GM08714 (cell line): ENCODE measurements around the gene ALOX5.
"Not testable (repeated sequence)": the region's sequence is repeated elsewhere in the genome, so short reads cannot be mapped to it uniquely, and the experiment has no call there.

Experiments used
- H3K4me3 ChIP-seq: fragments of 200-500 bp; sonication (Bioruptor generic); 2 replicates; pipeline ENCODE4 v1.5.1; 2014; ENCODE audit warnings: mild to moderate bottlenecking, low read length, inconsistent platforms
- ZNF274 ChIP-seq: IDR thresholded peaks from 2 replicates; pipeline ENCODE4 v1.6.1; 2012; ENCODE audit warnings: mild to moderate bottlenecking, low read depth, low read length

ALOX5 gene

GRCh38 chr10:45408421-45409319, 34.7 kb downstream of the ALOX5 start:
- H3K4me3 ChIP-seq = no peak overlapping the region
- no peak for TF ChIP-seq ZNF274

GRCh38 chr10:45409347-45409746, 35.3 kb downstream of the ALOX5 start:
- not testable (repeated sequence) for H3K4me3 ChIP-seq

- TF ChIP-seq ZNF274 = no peak
- no peak overlapping the region for H3K4me3 ChIP-seq
These were observed 35.8 kb downstream of the ALOX5 start for GRCh38 chr10:45409782-45410181.

- TF ChIP-seq ZNF274 = no peak
- no peak overlapping the region for H3K4me3 ChIP-seq
These were observed 36.4 kb downstream of the ALOX5 start for GRCh38 chr10:45410489-45410806.

GRCh38 chr10:45410807-45411606, 37.0 kb downstream of the ALOX5 start:
- no peak overlapping the region for H3K4me3 ChIP-seq
- TF ChIP-seq ZNF274 = no peak

- no peak for TF ChIP-seq ZNF274
- no peak overlapping the region for H3K4me3 ChIP-seq
These were observed 37.6 kb downstream of the ALOX5 start for GRCh38 chr10:45411607-45411940.

- H3K4me3 ChIP-seq = not testable (repeated sequence)
These were observed 41.0 kb downstream of the ALOX5 start for GRCh38 chr10:45415062-45415461.

GRCh38 chr10:45416603-45417002, 42.6 kb downstream of the ALOX5 start:
- no peak for TF ChIP-seq ZNF274
- H3K4me3 ChIP-seq = no peak overlapping the region

- H3K4me3 ChIP-seq = no peak overlapping the region
These were observed 43.7 kb downstream of the ALOX5 start for GRCh38 chr10:45417746-45418145.

GRCh38 chr10:45418417-45418848, 44.4 kb downstream of the ALOX5 start:
- peak overlapping the region; percentile 61; the same call in 1 of the 2 replicates for H3K4me3 ChIP-seq
- TF ChIP-seq ZNF274 = no peak

More at GRCh38 chr10:45417746-45418145, 43.7 kb downstream of the ALOX5 start:
- no peak for TF ChIP-seq ZNF274

- no peak for TF ChIP-seq ZNF274
These were observed 45.0 kb downstream of the ALOX5 start for GRCh38 chr10:45418849-45419675.

GRCh38 chr10:45419676-45420025, 45.6 kb downstream of the ALOX5 start:
- no peak for TF ChIP-seq ZNF274
- peak overlapping the region; percentile 61; the same call in 1 of the 2 replicates for H3K4me3 ChIP-seq

More at GRCh38 chr10:45418849-45419675, 45.0 kb downstream of the ALOX5 start:
- peak overlapping the region; percentile 61; the same call in 1 of the 2 replicates for H3K4me3 ChIP-seq

GRCh38 chr10:45420453-45421192, 46.6 kb downstream of the ALOX5 start:
- TF ChIP-seq ZNF274 = no peak
- H3K4me3 ChIP-seq = peak overlapping the region; percentile 8; the same call in 1 of the 2 replicates

GRCh38 chr10:45421221-45422097, 47.4 kb downstream of the ALOX5 start:
- H3K4me3 ChIP-seq = no peak overlapping the region
- no peak for TF ChIP-seq ZNF274
